HEK293 (cell line): Measurements from ENCODE around the gene SLC29A3.

Source experiments
- CTCF ChIA-PET: fragments of 350-600 bp; formaldehyde crosslinking; extraction: SDS; loops from one replicate; lab custom pipeline; 2021; ENCODE audit warnings: antibody characterized with exemption; lab: Yijun Ruan, JAX
- POLR2A ChIA-PET: fragments of 300-600 bp; formaldehyde crosslinking; extraction: SDS; loops from one replicate; lab custom pipeline; 2020; ENCODE audit warnings: antibody characterized with exemption, inconsistent platforms; lab: Yijun Ruan, JAX
- H3K27ac ChIP-seq: fragments of 200-500 bp; sonication (Bioruptor generic); 2 replicates; pipeline ENCODE4 v1.5.1; 2014; ENCODE audit warnings: low read depth, low read length, control low read depth, inconsistent platforms; ENCODE audit errors: extremely low read depth
- H3K36me3 ChIP-seq, 2 experiments: fragments of 200-500 bp in 1 of 2; sonication (Bioruptor generic) in 1 of 2; 1 replicate in 1 of 2; 2 replicates in 1 of 2; pipeline ENCODE4 v1.5.1; 2014 to 2017; ENCODE audit warnings: inconsistent platforms in 2 of 2, low read length in 2 of 2; ENCODE audit not compliant: control insufficient read depth in 2 of 2, insufficient read depth in 1 of 2
- H3K4me1 ChIP-seq: fragments of 200-500 bp; sonication (Bioruptor generic); 2 replicates; pipeline ENCODE4 v1.5.1; 2014; ENCODE audit warnings: mild to moderate bottlenecking, low read length, inconsistent platforms; ENCODE audit not compliant: control insufficient read depth, insufficient read depth
- H3K4me3 ChIP-seq: 2 replicates; pipeline ENCODE4 v1.5.1; 2011; ENCODE audit warnings: low read depth, mild to moderate bottlenecking, control low read depth, low read length, moderate library complexity
- H3K9me3 ChIP-seq: fragments of 200-500 bp; sonication (Bioruptor generic); 2 replicates; pipeline ENCODE4 v1.5.1; 2014; ENCODE audit warnings: low read depth, low read length, inconsistent platforms; ENCODE audit not compliant: control insufficient read depth, insufficient read depth
- AEBP2 ChIP-seq: fragments of 450-650 bp; formaldehyde crosslinking; IDR thresholded peaks from 2 replicates; pipeline ENCODE4 v1.5.1; 2016; ENCODE audit warnings: missing biosample characterization, missing genetic modification characterization, borderline replicate concordance
- MEIS1 ChIP-seq: sonication (generic); formaldehyde crosslinking; IDR thresholded peaks from 2 replicates; pipeline ENCODE4 v1.8.1; 2022; ENCODE audit warnings: missing genetic modification reagents, mild to moderate bottlenecking, borderline replicate concordance
- PRDM1 ChIP-seq: fragments of 450-650 bp; formaldehyde crosslinking; IDR thresholded peaks from 2 replicates; pipeline ENCODE4; 2016; ENCODE audit warnings: missing biosample characterization, missing genetic modification characterization
- WT1 ChIP-seq: fragments of 450-650 bp; formaldehyde crosslinking; IDR thresholded peaks from 2 replicates; pipeline ENCODE4 v1.5.1; 2016; ENCODE audit warnings: missing biosample characterization, missing genetic modification characterization
- ZBTB10 ChIP-seq: fragments of 450-650 bp; formaldehyde crosslinking; IDR thresholded peaks from 2 replicates; pipeline ENCODE4 v1.5.1; 2016; ENCODE audit warnings: missing biosample characterization, missing genetic modification characterization
- ZBTB17 ChIP-seq: fragments of 450-650 bp; formaldehyde crosslinking; IDR thresholded peaks from 2 replicates; pipeline ENCODE4 v1.5.1; 2016; ENCODE audit warnings: missing biosample characterization, missing genetic modification characterization
- ZBTB21 ChIP-seq: fragments of 450-650 bp; formaldehyde crosslinking; IDR thresholded peaks from 2 replicates; pipeline ENCODE4 v1.5.1; 2017; ENCODE audit warnings: missing biosample characterization, missing genetic modification characterization
- ZFHX2 ChIP-seq: fragments of 450-650 bp; formaldehyde crosslinking; conservative IDR thresholded peaks from 2 replicates; pipeline ENCODE4 v1.5.1; 2016; ENCODE audit warnings: missing biosample characterization, missing genetic modification characterization
- ZFP37 ChIP-seq: fragments of 450-650 bp; formaldehyde crosslinking; IDR thresholded peaks from 2 replicates; pipeline ENCODE4 v1.5.1; 2016; ENCODE audit warnings: missing biosample characterization, missing genetic modification characterization
- ZNF121 ChIP-seq: fragments of 450-650 bp; formaldehyde crosslinking; IDR thresholded peaks from 2 replicates; pipeline ENCODE4 v1.5.1; 2016; ENCODE audit warnings: missing biosample characterization, missing genetic modification characterization
- ZNF140 ChIP-seq: fragments of 450-650 bp; formaldehyde crosslinking; IDR thresholded peaks from 2 replicates; pipeline ENCODE4 v1.5.1; 2016; ENCODE audit warnings: missing biosample characterization, missing genetic modification characterization
- ZNF16 ChIP-seq: fragments of 450-650 bp; formaldehyde crosslinking; IDR thresholded peaks from 2 replicates; pipeline ENCODE4 v1.5.1; 2016; ENCODE audit warnings: low read depth, missing biosample characterization, missing genetic modification characterization
- ZNF214 ChIP-seq: fragments of 450-650 bp; formaldehyde crosslinking; IDR thresholded peaks from 2 replicates; pipeline ENCODE4 v1.5.1; 2017; ENCODE audit warnings: missing biosample characterization, mild to moderate bottlenecking, missing genetic modification characterization, borderline replicate concordance
- ZNF350 ChIP-seq: fragments of 450-650 bp; formaldehyde crosslinking; IDR thresholded peaks from 2 replicates; pipeline ENCODE4 v1.5.0; 2017; ENCODE audit warnings: missing biosample characterization, mild to moderate bottlenecking, missing genetic modification characterization
- ZNF433 ChIP-seq: fragments of 450-650 bp; formaldehyde crosslinking; IDR thresholded peaks from 2 replicates; pipeline ENCODE4 v1.5.1; 2016; ENCODE audit warnings: missing biosample characterization, missing genetic modification characterization, low read depth
- ZNF623 ChIP-seq: fragments of 450-650 bp; formaldehyde crosslinking; IDR thresholded peaks from 2 replicates; pipeline ENCODE4 v1.5.1; 2016; ENCODE audit warnings: missing biosample characterization, missing genetic modification characterization
- ZNF660 ChIP-seq: fragments of 450-650 bp; IDR thresholded peaks from 2 replicates; pipeline ENCODE4 v1.5.1; 2018; ENCODE audit warnings: missing biosample characterization, mild to moderate bottlenecking, missing genetic modification characterization
- ZNF670 ChIP-seq: fragments of 450-650 bp; formaldehyde crosslinking; IDR thresholded peaks from 2 replicates; pipeline ENCODE4 v1.5.1; 2016; ENCODE audit warnings: missing biosample characterization, missing genetic modification characterization, low read depth
- ZNF777 ChIP-seq: fragments of 450-650 bp; formaldehyde crosslinking; IDR thresholded peaks from 2 replicates; pipeline ENCODE4 v1.5.1; 2017; ENCODE audit warnings: missing biosample characterization, missing genetic modification characterization, borderline replicate concordance
- ZNF792 ChIP-seq: fragments of 450-650 bp; formaldehyde crosslinking; IDR thresholded peaks from 2 replicates; pipeline ENCODE4 v1.5.1; 2016; ENCODE audit warnings: missing biosample characterization, missing genetic modification characterization
- ZSCAN5A ChIP-seq: fragments of 450-650 bp; formaldehyde crosslinking; IDR thresholded peaks from 2 replicates; pipeline ENCODE4 v1.5.1; 2016; ENCODE audit warnings: missing biosample characterization, missing genetic modification characterization
- TF ChIP-seq, protein P1 (sequence below): fragments of 450-650 bp; formaldehyde crosslinking; IDR thresholded peaks from 2 replicates; pipeline ENCODE4 v1.5.1; 2016; ENCODE audit warnings: missing biosample characterization, missing genetic modification characterization
- TF ChIP-seq, protein P2 (sequence below): fragments of 450-650 bp; formaldehyde crosslinking; IDR thresholded peaks from 2 replicates; pipeline ENCODE4 v1.5.1; 2016; ENCODE audit warnings: missing biosample characterization, missing genetic modification characterization

Gene SLC29A3

GRCh38 chr10:71401056-71401455, 82.0 kb downstream of the SLC29A3 start:
- no peak for TF ChIP-seq WT1 (tag by site-specific recombination)
- no peak for TF ChIP-seq ZNF16
- TF ChIP-seq ZBTB10 (tag by site-specific recombination): no peak
- no peak for TF ChIP-seq ZBTB21
- TF ChIP-seq ZBTB17 (tag by site-specific recombination): no peak
- TF ChIP-seq, protein P1, sequence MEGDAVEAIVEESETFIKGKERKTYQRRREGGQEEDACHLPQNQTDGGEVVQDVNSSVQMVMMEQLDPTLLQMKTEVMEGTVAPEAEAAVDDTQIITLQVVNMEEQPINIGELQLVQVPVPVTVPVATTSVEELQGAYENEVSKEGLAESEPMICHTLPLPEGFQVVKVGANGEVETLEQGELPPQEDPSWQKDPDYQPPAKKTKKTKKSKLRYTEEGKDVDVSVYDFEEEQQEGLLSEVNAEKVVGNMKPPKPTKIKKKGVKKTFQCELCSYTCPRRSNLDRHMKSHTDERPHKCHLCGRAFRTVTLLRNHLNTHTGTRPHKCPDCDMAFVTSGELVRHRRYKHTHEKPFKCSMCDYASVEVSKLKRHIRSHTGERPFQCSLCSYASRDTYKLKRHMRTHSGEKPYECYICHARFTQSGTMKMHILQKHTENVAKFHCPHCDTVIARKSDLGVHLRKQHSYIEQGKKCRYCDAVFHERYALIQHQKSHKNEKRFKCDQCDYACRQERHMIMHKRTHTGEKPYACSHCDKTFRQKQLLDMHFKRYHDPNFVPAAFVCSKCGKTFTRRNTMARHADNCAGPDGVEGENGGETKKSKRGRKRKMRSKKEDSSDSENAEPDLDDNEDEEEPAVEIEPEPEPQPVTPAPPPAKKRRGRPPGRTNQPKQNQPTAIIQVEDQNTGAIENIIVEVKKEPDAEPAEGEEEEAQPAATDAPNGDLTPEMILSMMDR: no peak
- TF ChIP-seq ZNF433 (tag by site-specific recombination): no peak
- no peak for TF ChIP-seq ZNF623
- TF ChIP-seq ZNF670 (tag by site-specific recombination): no peak
- no peak for TF ChIP-seq PRDM1
- no peak for TF ChIP-seq ZNF777
- no peak for TF ChIP-seq ZNF792 (tag by site-specific recombination)
- no peak for TF ChIP-seq ZNF140
- no peak for TF ChIP-seq ZSCAN5A (tag by site-specific recombination)
- no peak for TF ChIP-seq ZNF121 (tag by site-specific recombination)
- TF ChIP-seq ZNF660: no peak
- H3K9me3 ChIP-seq: no peaks in the 10 kb centered on the region
- H3K27ac ChIP-seq: no peak overlapping the region
- no peak overlapping the region for H3K4me3 ChIP-seq
- H3K36me3 ChIP-seq: no peaks in the 10 kb centered on the region
- peaks cover 4% of the 10 kb centered on the region; the same call in 1 of the 2 replicates for H3K4me1 ChIP-seq
- POLR2A ChIA-PET: no interaction called here
- CTCF ChIA-PET: interaction anchor here (0.6 kb wide), 1 partner anchor 13 kb away, joined by 3 read pairs; no protein-coding TSS in a partner anchor

GRCh38 chr10:71402005-71402404, 82.9 kb downstream of the SLC29A3 start:
- Histone ChIP-seq H3K27ac (no peak overlapping the region), H3K36me3 (no peaks in the 10 kb centered on the region), H3K9me3 (no peaks in the 10 kb centered on the region), H3K4me1 (peaks cover 4% of the 10 kb centered on the region; the same call in 1 of the 2 replicates), H3K4me3 (no peak overlapping the region)
- POLR2A ChIA-PET: no interaction called here
- CTCF ChIA-PET: interaction anchor here (0.6 kb wide), 1 partner anchor 207 kb away, joined by 3 read pairs; no protein-coding TSS in a partner anchor
- TF ChIP-seq MEIS1 (CRISPR knock-in tag) (no peak), ZFP37 (tag by site-specific recombination) (no peak), ZFHX2 (no peak), AEBP2 (tag by site-specific recombination) (no peak), ZNF350 (tag by site-specific recombination) (no peak), ZNF214 (tag by site-specific recombination) (no peak)
- TF ChIP-seq, protein P2, sequence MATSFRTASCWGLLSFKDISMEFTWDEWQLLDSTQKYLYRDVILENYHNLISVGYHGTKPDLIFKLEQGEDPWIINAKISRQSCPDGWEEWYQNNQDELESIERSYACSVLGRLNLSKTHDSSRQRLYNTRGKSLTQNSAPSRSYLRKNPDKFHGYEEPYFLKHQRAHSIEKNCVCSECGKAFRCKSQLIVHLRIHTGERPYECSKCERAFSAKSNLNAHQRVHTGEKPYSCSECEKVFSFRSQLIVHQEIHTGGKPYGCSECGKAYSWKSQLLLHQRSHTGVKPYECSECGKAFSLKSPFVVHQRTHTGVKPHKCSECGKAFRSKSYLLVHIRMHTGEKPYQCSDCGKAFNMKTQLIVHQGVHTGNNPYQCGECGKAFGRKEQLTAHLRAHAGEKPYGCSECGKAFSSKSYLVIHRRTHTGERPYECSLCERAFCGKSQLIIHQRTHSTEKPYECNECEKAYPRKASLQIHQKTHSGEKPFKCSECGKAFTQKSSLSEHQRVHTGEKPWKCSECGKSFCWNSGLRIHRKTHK: no peak
